ENCODE measurements around the gene HOXD8. TPM values are rescaled to one million over a fixed set of nuclear protein-coding genes. Genes with fewer than 3 reads are reported as not detected.
A peak's percentile ranks its signal among the peaks of the same experiment; 100 is the strongest.

HOXD8 gene
- total RNA-seq, 1 donor from 2014 or later: 0.58 TPM

- H3K36me3 Mint-ChIP-seq: no peaks in the 10 kb centered on the region
- TF ChIP-seq CTCF (IDR thresholded peaks at IDR 0.05; ENCODE audit: unreplicated experiment): no peak
- DNase-seq (ENCODE audit: low spot score in 2 of 2, unreplicated experiment in 2 of 2): no peak
- no peaks in the 10 kb centered on the region for H3K9me3 Mint-ChIP-seq
- no peak overlapping the region for H3K27ac Mint-ChIP-seq
- H3K27me3 Mint-ChIP-seq (ENCODE audit: low read depth): peaks cover 91% of the 10 kb centered on the region
- H3K4me1 Mint-ChIP-seq: peaks cover 24% of the 10 kb centered on the region
- no peak overlapping the region for H3K4me3 Mint-ChIP-seq
Observed at GRCh38 chr2:176131848-176132158, 2.3 kb downstream of the HOXD8 start.

GRCh38 chr2:176132205-176133171 is 3.0 kb downstream of the HOXD8 start:
- Mint-ChIP-seq H3K4me1 (peaks cover 24% of the 10 kb centered on the region), H3K36me3 (no peaks in the 10 kb centered on the region), H3K4me3 (peak overlapping the region; percentile 28), H3K27me3 (ENCODE audit: low read depth) (peaks cover 91% of the 10 kb centered on the region), H3K9me3 (no peaks in the 10 kb centered on the region), H3K27ac (no peak overlapping the region)
- DNase-seq (ENCODE audit: low spot score in 2 of 2, unreplicated experiment in 2 of 2): no peak
- TF ChIP-seq CTCF (IDR thresholded peaks at IDR 0.05; ENCODE audit: unreplicated experiment): no peak

DNA sequence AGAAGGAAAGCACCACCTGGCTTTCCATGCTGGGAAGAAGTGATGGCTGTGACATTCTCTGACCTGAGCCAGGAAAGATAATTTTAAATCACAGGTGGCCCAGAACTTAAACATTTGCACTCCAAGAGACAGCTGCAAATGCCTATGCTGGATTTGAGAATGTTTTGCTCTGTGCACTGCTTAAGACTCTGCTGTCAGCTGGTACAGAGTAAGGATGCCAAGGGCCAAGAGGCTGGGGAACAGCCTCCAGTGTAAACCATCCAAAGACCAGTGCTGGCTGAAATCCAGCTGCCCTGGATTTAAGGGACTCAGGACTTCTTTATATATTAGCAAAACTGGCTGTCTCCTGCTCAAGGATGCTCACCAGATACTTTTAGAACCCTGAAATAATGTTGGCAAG is 3.9 kb downstream of the HOXD8 start:
- Mint-ChIP-seq H3K27me3 (ENCODE audit: low read depth) (peaks cover 91% of the 10 kb centered on the region), H3K36me3 (peaks cover 2% of the 10 kb centered on the region)

DNA sequence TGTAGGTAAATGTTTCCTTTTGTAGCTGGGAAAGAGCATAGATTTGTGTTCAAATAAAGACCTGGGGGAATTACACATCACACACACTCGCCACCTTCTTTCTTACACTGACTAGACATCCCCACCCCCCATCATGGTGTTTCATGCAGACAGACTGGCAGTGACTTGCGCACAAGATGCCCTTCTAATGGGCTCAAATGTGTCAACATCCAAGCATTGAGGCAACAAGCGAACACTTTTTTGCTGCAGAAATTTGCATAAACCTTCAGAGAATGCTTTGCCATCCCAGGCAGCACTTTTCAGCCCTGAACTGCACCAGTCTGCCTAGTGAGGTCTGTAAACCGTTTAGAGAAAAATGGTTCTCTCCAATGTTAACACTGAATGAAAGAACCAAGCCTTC is 4.5 kb downstream of the HOXD8 start:
- no peaks in the 10 kb centered on the region for H3K9me3 Mint-ChIP-seq
- DNase-seq (ENCODE audit: low spot score in 2 of 2, unreplicated experiment in 2 of 2): no peak
- peaks cover 91% of the 10 kb centered on the region for H3K27me3 Mint-ChIP-seq (ENCODE audit: low read depth)
- peaks cover 16% of the 10 kb centered on the region for H3K4me1 Mint-ChIP-seq
- H3K4me3 Mint-ChIP-seq: no peak overlapping the region
- no peak for TF ChIP-seq CTCF (IDR thresholded peaks at IDR 0.05; ENCODE audit: unreplicated experiment)
- H3K27ac Mint-ChIP-seq: no peak overlapping the region
- peaks cover 3% of the 10 kb centered on the region for H3K36me3 Mint-ChIP-seq

More for the DNA sequence above, 3.9 kb downstream of the HOXD8 start:
- no peaks in the 10 kb centered on the region for H3K9me3 Mint-ChIP-seq
- H3K4me3 Mint-ChIP-seq: no peak overlapping the region
- no peak for DNase-seq (ENCODE audit: low spot score in 2 of 2, unreplicated experiment in 2 of 2)
- peaks cover 20% of the 10 kb centered on the region for H3K4me1 Mint-ChIP-seq
- no peak overlapping the region for H3K27ac Mint-ChIP-seq
- TF ChIP-seq CTCF (IDR thresholded peaks at IDR 0.05; ENCODE audit: unreplicated experiment): no peak

DNA sequence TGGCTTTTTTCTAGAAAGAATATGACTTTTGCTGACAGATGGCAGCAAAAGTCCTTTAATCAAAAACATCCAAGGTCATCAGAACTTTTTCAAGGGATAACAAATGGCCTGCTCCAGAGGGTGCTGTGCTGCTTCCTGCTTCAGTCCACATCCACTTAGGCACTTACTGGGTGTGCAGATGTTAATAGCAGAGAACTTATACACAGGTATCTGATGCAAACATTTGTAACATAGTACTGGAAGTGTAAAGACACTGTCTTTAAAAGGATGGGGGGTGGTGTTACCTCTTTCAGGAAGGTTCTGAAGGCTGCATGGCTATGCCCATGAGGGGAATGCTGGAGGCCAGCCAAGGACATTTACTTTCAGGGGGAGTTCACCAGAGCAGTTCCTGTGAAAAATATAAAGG is 5.5 kb downstream of the HOXD8 start:
- H3K4me3 Mint-ChIP-seq: peak overlapping the region; percentile 73

More for the DNA sequence above, 5.5 kb downstream of the HOXD8 start:
- no peak for TF ChIP-seq CTCF (IDR thresholded peaks at IDR 0.05; ENCODE audit: unreplicated experiment)
- Mint-ChIP-seq H3K27me3 (ENCODE audit: low read depth) (peaks cover 92% of the 10 kb centered on the region), H3K27ac (no peak overlapping the region), H3K36me3 (peaks cover 3% of the 10 kb centered on the region), H3K9me3 (no peaks in the 10 kb centered on the region), H3K4me1 (peaks cover 13% of the 10 kb centered on the region)
- no peak for DNase-seq (ENCODE audit: low spot score in 2 of 2, unreplicated experiment in 2 of 2)

Measured in mesothelial cell of epicardium (in vitro differentiated cells).